Sigmoid colon (tissue), 4 donors: Measurements from ENCODE around the gene PRPF40B.

ENCODE experiments used
- EP300 ChIP-seq, 4 donors: sonication (generic); formaldehyde crosslinking; IDR thresholded peaks; one replicate each; pipeline ENCODE4 v1.6.1; 2017; ENCODE audit warnings: antibody characterized with exemption in 4 of 4
- POLR2AphosphoS5 ChIP-seq, 4 donors: sonication (generic); formaldehyde crosslinking; IDR thresholded peaks; one replicate each; pipeline ENCODE4 v1.6.1; 2017; ENCODE audit warnings: antibody characterized with exemption in 4 of 4
- TF ChIP-seq, protein P1 (sequence below), 4 experiments: fragments of 450-650 bp in 3 of 4; fragments of 200-600 bp in 1 of 4; IDR thresholded peaks; one replicate each; pipeline ENCODE4 v1.5.1; 2016 to 2019; ENCODE audit warnings: antibody characterized with exemption in 4 of 4, mild to moderate bottlenecking in 3 of 4, moderate library complexity in 2 of 4

DNA sequence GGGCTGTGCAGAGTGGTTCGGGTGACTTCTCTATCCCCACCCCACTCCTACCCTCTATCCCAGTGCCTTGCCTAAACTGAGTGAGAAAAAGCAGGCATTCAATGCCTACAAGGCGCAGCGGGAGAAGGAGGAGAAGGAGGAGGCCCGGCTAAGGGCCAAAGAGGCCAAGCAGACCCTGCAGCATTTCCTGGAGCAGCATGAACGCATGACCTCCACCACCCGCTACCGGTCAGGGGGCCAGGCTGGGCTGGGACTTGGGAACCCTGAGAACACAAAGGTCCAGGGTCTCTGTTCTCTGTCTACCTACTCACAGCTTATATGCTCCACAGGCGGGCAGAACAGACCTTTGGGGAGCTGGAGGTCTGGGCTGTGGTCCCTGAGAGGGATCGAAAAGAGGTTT is 11.7 kb downstream of the PRPF40B start:
- TF ChIP-seq POLR2AphosphoS5 (IDR thresholded peaks at IDR 0.05) (no peak), EP300 (IDR thresholded peaks at IDR 0.05) (no peak)
- TF ChIP-seq, protein P1, sequence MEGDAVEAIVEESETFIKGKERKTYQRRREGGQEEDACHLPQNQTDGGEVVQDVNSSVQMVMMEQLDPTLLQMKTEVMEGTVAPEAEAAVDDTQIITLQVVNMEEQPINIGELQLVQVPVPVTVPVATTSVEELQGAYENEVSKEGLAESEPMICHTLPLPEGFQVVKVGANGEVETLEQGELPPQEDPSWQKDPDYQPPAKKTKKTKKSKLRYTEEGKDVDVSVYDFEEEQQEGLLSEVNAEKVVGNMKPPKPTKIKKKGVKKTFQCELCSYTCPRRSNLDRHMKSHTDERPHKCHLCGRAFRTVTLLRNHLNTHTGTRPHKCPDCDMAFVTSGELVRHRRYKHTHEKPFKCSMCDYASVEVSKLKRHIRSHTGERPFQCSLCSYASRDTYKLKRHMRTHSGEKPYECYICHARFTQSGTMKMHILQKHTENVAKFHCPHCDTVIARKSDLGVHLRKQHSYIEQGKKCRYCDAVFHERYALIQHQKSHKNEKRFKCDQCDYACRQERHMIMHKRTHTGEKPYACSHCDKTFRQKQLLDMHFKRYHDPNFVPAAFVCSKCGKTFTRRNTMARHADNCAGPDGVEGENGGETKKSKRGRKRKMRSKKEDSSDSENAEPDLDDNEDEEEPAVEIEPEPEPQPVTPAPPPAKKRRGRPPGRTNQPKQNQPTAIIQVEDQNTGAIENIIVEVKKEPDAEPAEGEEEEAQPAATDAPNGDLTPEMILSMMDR (IDR thresholded peaks at IDR 0.05) = no peak
